ENCODE measurements around the gene SAP30BP. TPM values are rescaled to one million over a fixed set of nuclear protein-coding genes. Genes with fewer than 3 reads are reported as not detected.

Gene SAP30BP
- total RNA-seq, 1 donor from 2014 or later, result 89.3 TPM

GRCh38 chr17:75631353-75631752 is 35.8 kb upstream of the SAP30BP start:
- H3K9me3 Mint-ChIP-seq, result no peaks in the 10 kb centered on the region
- no peaks in the 10 kb centered on the region for H3K36me3 Mint-ChIP-seq
- no peak overlapping the region for H3K4me3 Mint-ChIP-seq
- no peak overlapping the region for H3K27ac Mint-ChIP-seq
- peaks cover 13% of the 10 kb centered on the region for H3K4me1 Mint-ChIP-seq (ENCODE audit: unreplicated experiment)
- no peaks in the 10 kb centered on the region for H3K27me3 Mint-ChIP-seq
- TF ChIP-seq CTCF (conservative IDR thresholded peaks at IDR 0.05), result no peak
- no peak for DNase-seq (ENCODE audit: extremely low spot score, unreplicated experiment)

DNA sequence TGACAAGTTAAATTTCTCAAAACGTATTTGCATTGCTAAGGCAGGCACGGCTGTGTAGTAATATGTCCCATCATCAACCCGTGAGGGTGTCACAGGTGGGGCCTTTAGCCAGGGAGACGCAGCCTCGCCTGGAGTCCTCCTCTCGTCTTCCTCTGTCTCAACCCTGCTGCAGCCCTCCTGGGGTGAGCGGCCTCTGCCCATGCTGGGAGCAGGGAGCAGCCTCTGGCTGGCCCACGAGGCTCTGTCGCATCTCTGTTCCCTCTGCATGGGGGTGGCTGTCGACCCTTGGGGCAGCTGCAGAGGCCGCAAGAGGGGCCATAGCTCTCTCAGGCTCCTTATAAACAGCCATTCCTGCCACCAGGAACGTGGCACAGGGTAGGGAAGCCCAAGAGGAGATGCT is 34.7 kb upstream of the SAP30BP start:
- Mint-ChIP-seq H3K27ac (no peak overlapping the region), H3K27me3 (no peaks in the 10 kb centered on the region), H3K4me1 (ENCODE audit: unreplicated experiment) (peaks cover 13% of the 10 kb centered on the region), H3K9me3 (no peaks in the 10 kb centered on the region), H3K4me3 (no peak overlapping the region), H3K36me3 (no peaks in the 10 kb centered on the region)
- DNase-seq (ENCODE audit: extremely low spot score, unreplicated experiment), result no peak
- no peak for TF ChIP-seq CTCF (conservative IDR thresholded peaks at IDR 0.05)

DNA sequence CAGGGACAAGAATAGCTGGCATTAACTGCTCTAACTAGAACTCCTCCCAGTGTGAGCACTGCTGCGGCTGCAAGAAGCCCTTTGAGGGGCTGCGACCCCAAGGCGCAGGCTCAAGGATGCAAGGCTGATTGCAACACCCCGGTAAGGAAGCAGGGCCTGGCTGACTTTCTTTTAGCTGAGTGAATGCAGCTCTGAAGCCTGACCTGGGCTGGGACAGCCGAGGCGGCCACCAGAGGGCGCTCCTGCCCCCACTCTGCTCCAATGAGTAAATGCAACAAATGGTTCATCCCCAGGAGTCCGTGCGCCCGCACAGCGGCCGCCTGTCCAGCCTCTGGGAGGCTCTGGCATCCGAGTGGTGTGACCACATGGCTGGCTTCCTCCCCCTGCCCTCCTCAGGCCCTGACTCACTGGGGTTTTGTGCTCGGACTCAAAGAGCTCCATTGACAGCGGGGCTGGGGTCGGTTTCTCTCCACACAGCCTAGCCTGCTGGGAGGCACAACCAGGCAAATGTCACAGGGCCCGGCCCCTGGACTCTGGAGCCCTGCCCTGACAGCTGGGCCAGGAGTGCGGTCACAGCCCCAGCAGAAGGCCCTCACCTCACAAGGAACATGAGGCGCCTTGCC is 34.2 kb upstream of the SAP30BP start, which contains the start of gene SMIM5:
SMIM5 (plus strand) TSS at position 572 of the 623 bp plus-strand sequence. CDS start 6,768 bp downstream, outside the sequence.
- DNase-seq (ENCODE audit: extremely low spot score, unreplicated experiment), result peak; percentile 89
- peaks cover 13% of the 10 kb centered on the region for H3K4me1 Mint-ChIP-seq (ENCODE audit: unreplicated experiment)
- H3K27ac Mint-ChIP-seq, result peak within 1 kb of the TSS; percentile 88
- H3K9me3 Mint-ChIP-seq, result no peaks in the 10 kb centered on the region
- H3K27me3 Mint-ChIP-seq, result no peaks in the 10 kb centered on the region
- peak; percentile 99 for TF ChIP-seq CTCF (conservative IDR thresholded peaks at IDR 0.05)
- H3K4me3 Mint-ChIP-seq, result peak within 1 kb of the TSS; percentile 86
- no peaks in the 10 kb centered on the region for H3K36me3 Mint-ChIP-seq

- no peaks in the 10 kb centered on the region for H3K36me3 Mint-ChIP-seq
- H3K27me3 Mint-ChIP-seq, result no peaks in the 10 kb centered on the region
- H3K9me3 Mint-ChIP-seq, result no peaks in the 10 kb centered on the region
- peak overlapping the region; percentile 86 for H3K4me3 Mint-ChIP-seq
- peaks cover 13% of the 10 kb centered on the region for H3K4me1 Mint-ChIP-seq (ENCODE audit: unreplicated experiment)
- peak; percentile 67 for TF ChIP-seq CTCF (conservative IDR thresholded peaks at IDR 0.05)
- H3K27ac Mint-ChIP-seq, result peak overlapping the region; percentile 88
- DNase-seq (ENCODE audit: extremely low spot score, unreplicated experiment), result peak; percentile 89
These were observed 33.4 kb upstream of the SAP30BP start for GRCh38 chr17:75633486-75634375.

- no peak for TF ChIP-seq CTCF (conservative IDR thresholded peaks at IDR 0.05)
- Mint-ChIP-seq H3K9me3 (no peaks in the 10 kb centered on the region), H3K27ac (peak overlapping the region; percentile 51), H3K36me3 (no peaks in the 10 kb centered on the region), H3K27me3 (no peaks in the 10 kb centered on the region), H3K4me3 (peak overlapping the region; percentile 86), H3K4me1 (ENCODE audit: unreplicated experiment) (peaks cover 13% of the 10 kb centered on the region)
- DNase-seq (ENCODE audit: extremely low spot score, unreplicated experiment), result no peak
These were observed 32.8 kb upstream of the SAP30BP start for GRCh38 chr17:75634376-75634740.
